IMR-90 (cell line): ENCODE data around the gene FERMT2. TPM values are rescaled to one million over a fixed set of nuclear protein-coding genes. Genes with fewer than 3 reads are reported as not detected.

Source experiments
- ATAC-seq: fragments of 200-7000 bp; cut with Tn5 transposase; 2 replicates; pipeline ENCODE4 v1.9.1; 2020; ENCODE audit warnings: low read depth, mild to moderate bottlenecking, moderate library complexity
- BruUV-seq: library from RNA; stranded (reverse); fragments of 400-500 nt; replicated peaks from 2 replicates; lab custom pipeline; 2021; lab: Mats Ljungman, UMichigan
- CTCF ChIA-PET: fragments of 300-600 bp; formaldehyde crosslinking; extraction: SDS; loops from one replicate; lab custom pipeline; 2021; ENCODE audit warnings: antibody characterized with exemption; lab: Yijun Ruan, JAX
- POLR2A ChIA-PET: fragments of 300-600 bp; sonication (Branson Sonifier 250); formaldehyde crosslinking; loops from one replicate; lab custom pipeline; 2022; ENCODE audit warnings: antibody characterized with exemption; ENCODE audit not compliant: unreplicated experiment; lab: Charles Lee
- DNase-seq: peaks from one replicate; pipeline ENCODE4 v3.0.0; 2013
- H2AFZ ChIP-seq: replicated peaks from 2 replicates; pipeline ENCODE3; 2013; ENCODE audit warnings: low read length, mild to moderate bottlenecking; ENCODE audit not compliant: poor library complexity
- H2AK5ac ChIP-seq: 2 replicates; pipeline ENCODE4 v1.6.1; 2013; ENCODE audit warnings: low read depth, low read length, inconsistent platforms
- H2AK9ac ChIP-seq: replicated peaks from 2 replicates; pipeline ENCODE3; 2013; ENCODE audit warnings: mild to moderate bottlenecking, low read depth, low read length, moderate library complexity; ENCODE audit not compliant: poor library complexity
- H2BK120ac ChIP-seq: 2 replicates; pipeline ENCODE4 v1.6.1; 2013; ENCODE audit warnings: low read depth, low read length, inconsistent platforms
- H2BK15ac ChIP-seq: 3 replicates; pipeline ENCODE4 v1.6.1; 2013; ENCODE audit warnings: low read depth, low read length, inconsistent platforms
- H2BK20ac ChIP-seq: 2 replicates; pipeline ENCODE4 v1.6.1; 2013; ENCODE audit warnings: low read depth, mild to moderate bottlenecking, inconsistent platforms, low read length, moderate library complexity
- H2BK5ac ChIP-seq: 2 replicates; pipeline ENCODE4 v1.6.1; 2013; ENCODE audit warnings: mild to moderate bottlenecking, low read depth, low read length, inconsistent platforms; ENCODE audit not compliant: poor library complexity, severe bottlenecking
- H3K14ac ChIP-seq: replicated peaks from 2 replicates; pipeline ENCODE4 v1.6.1; 2013; ENCODE audit warnings: low read depth, low read length, inconsistent platforms
- H3K18ac ChIP-seq: 2 replicates; pipeline ENCODE4 v1.6.1; 2013; ENCODE audit warnings: low read depth, low read length, control low read depth
- H3K23ac ChIP-seq: 2 replicates; pipeline ENCODE4 v1.6.1; 2013; ENCODE audit warnings: low read depth, low read length, inconsistent platforms
- H3K27ac ChIP-seq: 2 replicates; pipeline ENCODE4 v1.5.1; 2013; ENCODE audit warnings: mild to moderate bottlenecking, control low read depth, low read length; ENCODE audit not compliant: insufficient read depth
- H3K27me3 ChIP-seq: 2 replicates; pipeline ENCODE4 v1.6.1; 2013; ENCODE audit warnings: low read length; ENCODE audit not compliant: control insufficient read depth, insufficient read depth
- H3K36me3 ChIP-seq: 2 replicates; pipeline ENCODE4 v1.6.1; 2013; ENCODE audit warnings: low read length, mixed read lengths; ENCODE audit not compliant: control insufficient read depth, insufficient read depth
- H3K4ac ChIP-seq: 2 replicates; pipeline ENCODE4 v1.6.1; 2013; ENCODE audit warnings: low read depth, low read length, inconsistent platforms
- H3K4me1 ChIP-seq: 2 replicates; pipeline ENCODE4 v1.6.1; 2013; ENCODE audit warnings: low read length, mixed read lengths; ENCODE audit not compliant: control insufficient read depth, insufficient read depth
- H3K4me2 ChIP-seq: 2 replicates; pipeline ENCODE4 v1.6.1; 2013; ENCODE audit warnings: low read depth, mild to moderate bottlenecking, control low read depth, low read length, moderate library complexity
- H3K4me3 ChIP-seq: 2 replicates; pipeline ENCODE4 v1.5.1; 2013; ENCODE audit warnings: low read depth, mild to moderate bottlenecking, control low read depth, low read length, moderate library complexity; ENCODE audit not compliant: insufficient read depth
- H3K56ac ChIP-seq: 2 replicates; pipeline ENCODE4 v1.6.1; 2013; ENCODE audit warnings: low read length, inconsistent platforms; ENCODE audit not compliant: insufficient read depth; ENCODE audit errors: extremely low read depth
- H3K79me1 ChIP-seq, 2 experiments: 2 replicates each; pipeline ENCODE4 v1.6.1; 2013; ENCODE audit warnings: low read length in 2 of 2, inconsistent platforms in 1 of 2, low read depth in 1 of 2
- H3K9ac ChIP-seq: 2 replicates; pipeline ENCODE4 v1.6.1; 2013; ENCODE audit warnings: low read depth, low read length, control low read depth
- H3K9me1 ChIP-seq: 2 replicates; pipeline ENCODE4 v1.6.1; 2013; ENCODE audit warnings: low read length, inconsistent platforms; ENCODE audit not compliant: insufficient read depth
- H3K9me3 ChIP-seq: 2 replicates; pipeline ENCODE4 v1.6.1; 2013; ENCODE audit warnings: low read length; ENCODE audit not compliant: control insufficient read depth, insufficient read depth
- H4K20me1 ChIP-seq: 2 replicates; pipeline ENCODE4 v1.6.1; 2013; ENCODE audit warnings: low read length, inconsistent platforms; ENCODE audit not compliant: insufficient read depth
- H4K5ac ChIP-seq: 2 replicates; pipeline ENCODE4 v1.6.1; 2013; ENCODE audit warnings: mild to moderate bottlenecking, low read depth, low read length, control low read depth
- H4K8ac ChIP-seq, 2 experiments: 2 replicates each; pipeline ENCODE4 v1.6.1; 2013; ENCODE audit warnings: low read depth in 2 of 2, low read length in 2 of 2, control low read depth in 1 of 2, inconsistent platforms in 1 of 2
- H4K91ac ChIP-seq: 2 replicates; pipeline ENCODE4 v1.6.1; 2013; ENCODE audit warnings: low read depth, low read length, inconsistent platforms; ENCODE audit not compliant: insufficient read depth
- BHLHE40 ChIP-seq: fragments of 150-350 bp; IDR thresholded peaks from 2 replicates; pipeline ENCODE4 v1.6.1; 2016; ENCODE audit warnings: mild to moderate bottlenecking, low read depth, low read length
- CEBPB ChIP-seq: IDR thresholded peaks from 2 replicates; pipeline ENCODE4 v1.6.1; 2012; ENCODE audit warnings: low read depth, low read length, improper control_type of control experiment
- CTCF ChIP-seq: conservative IDR thresholded peaks from 2 replicates; pipeline ENCODE4 v1.5.1; 2012; ENCODE audit warnings: mild to moderate bottlenecking, low read depth, low read length, improper control_type of control experiment
- ELK1 ChIP-seq: fragments of 150-350 bp; IDR thresholded peaks from 2 replicates; pipeline ENCODE4 v1.6.1; 2016; ENCODE audit warnings: low read depth, mild to moderate bottlenecking, low read length, moderate library complexity, borderline replicate concordance
- FOS ChIP-seq: fragments of 150-350 bp; IDR thresholded peaks from 2 replicates; pipeline ENCODE4 v1.6.1; 2016; ENCODE audit warnings: low read depth, low read length
- MAFK ChIP-seq: IDR thresholded peaks from 2 replicates; pipeline ENCODE4 v1.6.1; 2012; ENCODE audit warnings: low read depth, low read length, improper control_type of control experiment
- MAZ ChIP-seq: IDR thresholded peaks from 2 replicates; pipeline ENCODE4 v1.6.1; 2012; ENCODE audit warnings: low read depth, mild to moderate bottlenecking, low read length, improper control_type of control experiment, moderate library complexity, borderline replicate concordance
- MXI1 ChIP-seq: IDR thresholded peaks from 2 replicates; pipeline ENCODE4 v1.6.1; 2012; ENCODE audit warnings: low read depth, mild to moderate bottlenecking, low read length, moderate library complexity, borderline replicate concordance
- NFE2L2 ChIP-seq: fragments of 150-350 bp; IDR thresholded peaks from 2 replicates; pipeline ENCODE4 v1.6.1; 2016; ENCODE audit warnings: low read depth, mild to moderate bottlenecking, low read length
- POLR2A ChIP-seq: IDR thresholded peaks from 2 replicates; pipeline ENCODE4 v1.6.1; 2012; ENCODE audit warnings: mild to moderate bottlenecking, low read depth, low read length
- RAD21 ChIP-seq: IDR thresholded peaks from 2 replicates; pipeline ENCODE4 v1.6.1; 2012; ENCODE audit warnings: low read length, improper control_type of control experiment
- RCOR1 ChIP-seq: IDR thresholded peaks from 2 replicates; pipeline ENCODE4 v1.6.1; 2012; ENCODE audit warnings: mild to moderate bottlenecking, low read length, improper control_type of control experiment; ENCODE audit not compliant: insufficient replicate concordance
- RFX5 ChIP-seq: IDR thresholded peaks from 2 replicates; pipeline ENCODE4 v1.8.0; 2012; ENCODE audit warnings: low read depth, mild to moderate bottlenecking, low read length, moderate library complexity
- SMC3 ChIP-seq: fragments of 150-350 bp; IDR thresholded peaks from 2 replicates; pipeline ENCODE4 v1.6.1; 2016; ENCODE audit warnings: low read depth, mild to moderate bottlenecking, antibody characterized with exemption, low read length, moderate library complexity
- USF2 ChIP-seq: fragments of 150-350 bp; IDR thresholded peaks from 2 replicates; pipeline ENCODE4 v1.6.1; 2017; ENCODE audit warnings: mild to moderate bottlenecking, antibody characterized with exemption, low read length, low read depth
- WGBS, 2 experiments: methylation state at CpG; one replicate each; pipeline versions ENCODE4 v1.1.5 to v1.1.7; 2013; ENCODE audit warnings: missing lambda C conversion rate in 2 of 2; ENCODE audit not compliant: insufficient read length in 1 of 2; ENCODE audit errors: extremely low coverage in 2 of 2; 5-methylcytosine and 5-hydroxymethylcytosine counted together
- dilution Hi-C: fragments of 300-500 bp; cut with HindIII; formaldehyde crosslinking; loops from one replicate; pipeline ENCODE4 v1.14.3; 2018; ENCODE audit warnings: low sequenced_read_pairs; ENCODE audit not compliant: unreplicated experiment
- in situ Hi-C: fragments of 300-500 bp; cut with MboI; formaldehyde crosslinking; loops from 3 replicates; pipeline ENCODE4 v1.14.3; 2019; ENCODE audit warnings: low sequenced_read_pairs, inconsistent platforms, mixed read lengths
- intact Hi-C: fragments of 100-400 bp; cut with micrococcal nuclease; formaldehyde crosslinking; loops from 2 replicates; pipeline ENCODE4 v1.10.0; 2022
- polyA plus RNA-seq, 3 experiments: library from polyadenylated mRNA; depleted of rRNA; stranded (reverse); fragments of >200 nt; gene quantifications; 2 replicates each; pipeline ENCODE4 v1.2.3, GENCODE V29; 2012; ENCODE audit warnings: low replicate concordance in 1 of 3
- total RNA-seq: library from RNA; depleted of rRNA; stranded (reverse); fragments of >200 nt; gene quantifications from 2 replicates; pipeline ENCODE4 v1.2.3, GENCODE V29; 2012

FERMT2 gene
- total and polyA plus RNA-seq, 2 of the 4 experiments (the other 2 are of a cell fraction): 131 to 217 TPM

GRCh38 chr14:52844262-52845060 is 106.4 kb downstream of the FERMT2 start:
- H2AK9ac ChIP-seq: no peak overlapping the region
- no peak overlapping the region for H4K5ac ChIP-seq
- ATAC-seq: no peak
- peak overlapping the region; percentile 19; the same call in 1 of the 2 replicates for H2BK120ac ChIP-seq
- H3K23ac ChIP-seq: no peak overlapping the region
- no peak overlapping the region for H2AK5ac ChIP-seq
- no peaks in the 10 kb centered on the region for H3K36me3 ChIP-seq
- H2BK20ac ChIP-seq: no peak overlapping the region
- peak overlapping the region in 1 of 2 experiments; percentile 60; a peak in 2 of 4 replicates for H4K8ac ChIP-seq
- 59% methylated on average over 3 of the region's 6 CpGs; no CpG with 5 or more reads in 1 of the 2 experiments for WGBS, 2 experiments
- intact Hi-C loops: no loop called here
- no peak overlapping the region for H3K9ac ChIP-seq
- H3K4ac ChIP-seq: no peak overlapping the region
- no peak overlapping the region for H3K56ac ChIP-seq
- CTCF ChIA-PET: no interaction called here
- H2BK15ac ChIP-seq: no peak overlapping the region
- H3K27me3 ChIP-seq: no peaks in the 10 kb centered on the region
- H3K9me1 ChIP-seq: peaks cover 10% of the 10 kb centered on the region
- POLR2A ChIA-PET: no interaction called here
- in situ Hi-C loops: no loop called here
- no peak overlapping the region for H3K4me3 ChIP-seq
- H3K18ac ChIP-seq: peak overlapping the region; percentile 34; the same call in 1 of the 2 replicates
- H3K4me2 ChIP-seq: no peak overlapping the region
- H4K91ac ChIP-seq: no peak overlapping the region; the same call in 1 of the 2 replicates
- BruUV-seq: no TSS peak
- H3K9me3 ChIP-seq: no peaks in the 10 kb centered on the region
- peaks cover 0 to 4% of the 10 kb centered on the region in 2 experiments; a peak in 1 of 4 replicates for H3K79me1 ChIP-seq
- H3K4me1 ChIP-seq: peaks cover 2% of the 10 kb centered on the region; the same call in 1 of the 2 replicates
- H3K14ac ChIP-seq: no peak overlapping the region
- no peak for DNase-seq
- dilution Hi-C loops: no loop called here
- H4K20me1 ChIP-seq: no peaks in the 10 kb centered on the region
- H2BK5ac ChIP-seq: no peak overlapping the region
- H3K27ac ChIP-seq: no peak overlapping the region
- H2AFZ ChIP-seq: peak overlapping the region; percentile 59
- TF ChIP-seq POLR2A (no peak), RCOR1 (no peak), CTCF (no peak), RFX5 (no peak), ELK1 (no peak), RAD21 (no peak), FOS (no peak), SMC3 (no peak), MAZ (no peak), USF2 (no peak), NFE2L2 (no peak), MAFK (no peak), BHLHE40 (no peak), MXI1 (no peak), CEBPB (no peak)
